ENCODE results near the gene R3HDM2.

DNA sequence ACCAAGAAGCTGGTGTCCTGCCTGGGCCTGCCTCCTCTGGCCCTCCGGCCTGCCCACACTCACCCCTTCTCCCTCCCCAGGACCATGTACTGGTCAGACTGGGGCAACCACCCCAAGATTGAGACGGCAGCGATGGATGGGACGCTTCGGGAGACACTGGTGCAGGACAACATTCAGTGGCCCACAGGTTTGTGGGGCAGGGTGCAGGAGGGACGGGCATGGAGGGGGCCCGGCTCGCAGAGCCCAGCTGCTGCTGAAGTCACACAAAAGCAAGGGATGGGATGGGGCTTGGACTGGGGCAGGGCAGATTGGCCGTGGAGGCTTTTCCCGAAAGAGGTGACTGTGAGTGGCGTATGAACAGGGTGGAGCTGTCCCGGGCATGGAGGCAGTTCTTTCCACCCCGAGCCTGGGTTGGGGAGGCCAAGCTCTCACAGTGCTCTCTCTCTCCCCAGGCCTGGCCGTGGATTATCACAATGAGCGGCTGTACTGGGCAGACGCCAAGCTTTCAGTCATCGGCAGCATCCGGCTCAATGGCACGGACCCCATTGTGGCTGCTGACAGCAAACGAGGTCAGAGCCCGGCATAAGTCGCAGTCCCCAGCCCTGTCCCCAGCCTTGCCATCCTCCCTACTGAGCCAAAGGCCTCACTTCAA, 222.1 kb downstream of the R3HDM2 start:
- no peak for TF ChIP-seq CTCF (IDR thresholded peaks at IDR 0.05; ENCODE audit: insufficient read depth, low read depth, low read length)
- TF ChIP-seq EZH2 (IDR thresholded peaks at IDR 0.05; ENCODE audit: insufficient read depth, low read length), result no peak

Measured in astrocyte (in vitro differentiated cells and primary cell).